H1 (cell line): ENCODE results near the gene ASMTL. TPM values are rescaled to one million over a fixed set of nuclear protein-coding genes. Genes with fewer than 3 reads are reported as not detected.
"Not testable (repeated sequence)": the region's sequence is repeated elsewhere in the genome, so short reads cannot be mapped to it uniquely, and the experiment has no call there.

Experiments
- CTCF ChIA-PET: fragments of 300-600 bp; sonication (Branson Sonifier 250); formaldehyde crosslinking; loops from one replicate; lab custom pipeline; 2021; ENCODE audit not compliant: partially characterized antibody; lab: Charles Lee
- POLR2A ChIA-PET: fragments of 300-600 bp; sonication (Branson Sonifier 250); formaldehyde crosslinking; loops from one replicate; lab custom pipeline; 2021; ENCODE audit warnings: inconsistent platforms; ENCODE audit not compliant: partially characterized antibody; lab: Charles Lee
- DNase-seq, 2 experiments: peaks; one replicate each; pipeline versions ENCODE4 v3.0.0 to v3.0.0-alpha.2; 2010 to 2022; ENCODE audit warnings: low spot score in 2 of 2, low read depth in 1 of 2, mixed read lengths in 1 of 2
- FAIRE-seq: peaks from 2 replicates; lab custom pipeline; 2011; peaks lifted over from hg19 to GRCh38; lab: Jason Lieb, UNC
- H2AFZ ChIP-seq: 2 replicates; pipeline ENCODE4 v1.8.1; 2012; ENCODE audit warnings: low read length, inconsistent platforms
- H2AK5ac ChIP-seq: 2 replicates; pipeline ENCODE4 v1.6.1; 2013; ENCODE audit warnings: low read depth, low read length
- H2BK120ac ChIP-seq: replicated peaks from 2 replicates; pipeline ENCODE3; 2013; ENCODE audit warnings: low read depth, low read length, inconsistent platforms
- H2BK12ac ChIP-seq: 2 replicates; pipeline ENCODE4 v1.6.1; 2013; ENCODE audit warnings: low read depth, low read length
- H2BK15ac ChIP-seq: 2 replicates; pipeline ENCODE4 v1.6.1; 2013; ENCODE audit warnings: low read length
- H2BK20ac ChIP-seq: 2 replicates; pipeline ENCODE4 v1.6.1; 2013; ENCODE audit warnings: low read length
- H2BK5ac ChIP-seq: 2 replicates; pipeline ENCODE4 v1.6.1; 2013; ENCODE audit warnings: low read depth, low read length
- H3K14ac ChIP-seq: 2 replicates; pipeline ENCODE4 v1.6.1; 2013; ENCODE audit warnings: inconsistent platforms; ENCODE audit not compliant: insufficient read length
- H3K18ac ChIP-seq: 2 replicates; pipeline ENCODE4 v1.6.1; 2013; ENCODE audit warnings: low read length; ENCODE audit errors: extremely low read depth
- H3K23ac ChIP-seq: 2 replicates; pipeline ENCODE4 v1.6.1; 2013; ENCODE audit warnings: inconsistent platforms; ENCODE audit not compliant: insufficient read length
- H3K23me2 ChIP-seq: 2 replicates; pipeline ENCODE4 v1.6.1; 2013; ENCODE audit warnings: low read depth, low read length
- H3K27ac ChIP-seq: 2 replicates; pipeline ENCODE4 v1.6.1; 2011; ENCODE audit warnings: low read depth, low read length, inconsistent platforms
- H3K27me3 ChIP-seq, 4 experiments: replicated peaks in 1 of 4; 1 replicate in 1 of 4; 2 replicates in 3 of 4; pipeline versions ENCODE4 v1.6.1 to v1.8.1; 2011 to 2013; ENCODE audit warnings: low read length in 3 of 4, mild to moderate bottlenecking in 3 of 4, inconsistent platforms in 2 of 4, mixed read lengths in 2 of 4, moderate library complexity in 1 of 4; ENCODE audit not compliant: control insufficient read depth in 3 of 4, insufficient read depth in 3 of 4; ENCODE audit errors: extremely low read depth in 1 of 4
- H3K36me3 ChIP-seq, 4 experiments: 2 replicates each; pipeline versions ENCODE4 v1.6.1 to v1.8.1; 2011 to 2013; ENCODE audit warnings: mild to moderate bottlenecking in 4 of 4, low read length in 3 of 4, moderate library complexity in 2 of 4, control low read depth in 1 of 4, inconsistent platforms in 1 of 4; ENCODE audit not compliant: insufficient read depth in 4 of 4, control insufficient read depth in 2 of 4
- H3K4ac ChIP-seq: replicated peaks from 2 replicates; pipeline ENCODE3; 2013; ENCODE audit warnings: low read length, low read depth, mixed read lengths, inconsistent platforms; ENCODE audit not compliant: insufficient read length
- H3K4me1 ChIP-seq, 4 experiments: replicated peaks in 1 of 4; 1 replicate in 1 of 4; 2 replicates in 3 of 4; pipeline versions ENCODE4 v1.6.1 to v1.8.1; 2011 to 2013; ENCODE audit warnings: low read length in 3 of 4, inconsistent platforms in 2 of 4, mixed read lengths in 1 of 4; ENCODE audit not compliant: insufficient read depth in 4 of 4, control insufficient read depth in 3 of 4
- H3K4me2 ChIP-seq, 2 experiments: 2 replicates each; pipeline versions ENCODE4 v1.6.1 to v1.8.1; 2011 to 2013; ENCODE audit warnings: low read depth in 2 of 2, low read length in 2 of 2, control low read depth in 1 of 2, inconsistent platforms in 1 of 2, mild to moderate bottlenecking in 1 of 2; ENCODE audit not compliant: insufficient read depth in 1 of 2
- H3K4me3 ChIP-seq, 4 experiments: fragments of 200-600, 300-600 bp in 1 of 4; sonication (generic), shearing (Covaris generic), sonication (Bioruptor Twin) in 1 of 4; 2 replicates each; pipeline versions ENCODE4 v1.5.1 to v1.8.1; 2011 to 2016; ENCODE audit warnings: low read length in 4 of 4, low read depth in 3 of 4, control low read depth in 2 of 4, inconsistent platforms in 2 of 4, mild to moderate bottlenecking in 2 of 4, mixed read lengths in 1 of 4, moderate library complexity in 1 of 4; ENCODE audit not compliant: insufficient read depth in 2 of 4; ENCODE audit errors: extremely low read depth in 1 of 4
- H3K56ac ChIP-seq: replicated peaks from 2 replicates; pipeline ENCODE3; 2013; ENCODE audit warnings: low read depth, mild to moderate bottlenecking, mixed read lengths, low read length, inconsistent platforms; ENCODE audit not compliant: insufficient read length
- H3K79me1 ChIP-seq: 2 replicates; pipeline ENCODE4 v1.6.1; 2013; ENCODE audit warnings: low read depth, low read length, control low read depth
- H3K79me2 ChIP-seq, 2 experiments: 2 replicates each; pipeline versions ENCODE4 v1.6.1 to v1.8.1; 2012 to 2013; ENCODE audit warnings: low read length in 2 of 2, mild to moderate bottlenecking in 2 of 2, inconsistent platforms in 1 of 2; ENCODE audit not compliant: insufficient read depth in 2 of 2, control insufficient read depth in 1 of 2
- H3K9ac ChIP-seq, 4 experiments: replicated peaks in 1 of 4; 1 replicate in 1 of 4; 2 replicates in 3 of 4; pipeline versions ENCODE4 v1.6.1 to v1.8.1; 2011 to 2013; ENCODE audit warnings: low read depth in 3 of 4, low read length in 3 of 4, control low read depth in 2 of 4, mild to moderate bottlenecking in 2 of 4, moderate library complexity in 2 of 4, inconsistent platforms in 1 of 4; ENCODE audit errors: extremely low read depth in 1 of 4
- H3K9me3 ChIP-seq, 2 experiments: 2 replicates each; pipeline versions ENCODE4 v1.6.1 to v1.8.1; 2012 to 2013; ENCODE audit warnings: mild to moderate bottlenecking in 2 of 2, moderate library complexity in 2 of 2, control low read depth in 1 of 2, inconsistent platforms in 1 of 2, low read depth in 1 of 2, low read length in 1 of 2, mixed read lengths in 1 of 2; ENCODE audit not compliant: insufficient read depth in 2 of 2
- H4K20me1 ChIP-seq, 2 experiments: replicated peaks in 1 of 2; 2 replicates each; pipeline versions ENCODE3 to v1.8.1; 2011 to 2013; ENCODE audit warnings: inconsistent platforms in 2 of 2, low read length in 2 of 2, mild to moderate bottlenecking in 1 of 2; ENCODE audit not compliant: insufficient read depth in 2 of 2, control insufficient read depth in 1 of 2
- H4K5ac ChIP-seq: 2 replicates; pipeline ENCODE4 v1.6.1; 2013; ENCODE audit warnings: low read length, low read depth, mixed read lengths, inconsistent platforms; ENCODE audit not compliant: insufficient read length
- H4K8ac ChIP-seq: 2 replicates; pipeline ENCODE4 v1.8.0; 2013; ENCODE audit warnings: mild to moderate bottlenecking, moderate library complexity, low read length, inconsistent platforms; ENCODE audit not compliant: insufficient read depth; ENCODE audit errors: extremely low read depth
- H4K91ac ChIP-seq: replicated peaks from 2 replicates; pipeline ENCODE3; 2013; ENCODE audit warnings: low read length, mixed read lengths, inconsistent platforms; ENCODE audit not compliant: insufficient read length
- POLR2AphosphoS5 ChIP-seq: IDR thresholded peaks from 2 replicates; pipeline ENCODE4 v1.6.1; 2011; ENCODE audit warnings: low read depth, low read length
- YY1 ChIP-seq: IDR thresholded peaks from 2 replicates; pipeline ENCODE4 v1.6.1; 2011; ENCODE audit warnings: low read depth, mild to moderate bottlenecking, low read length
- WGBS, 2 experiments: shearing (Covaris generic) in 1 of 2; methylation state at CpG; one replicate each; pipeline versions ENCODE4 v1.1.6 to v1.1.7; 2013 to 2015; ENCODE audit warnings: low lambda C conversion rate in 2 of 2, mixed read lengths in 2 of 2, inconsistent platforms in 1 of 2, low coverage in 1 of 2, missing lambda C conversion rate in 1 of 2; ENCODE audit not compliant: insufficient replicate concordance in 2 of 2, insufficient coverage in 1 of 2, insufficient read length in 1 of 2; ENCODE audit errors: extremely low coverage in 1 of 2, missing lambda C conversion rate in 1 of 2; 5-methylcytosine and 5-hydroxymethylcytosine counted together
- polyA plus RNA-seq, 7 experiments: library from polyadenylated mRNA; depleted of rRNA in 3 of 7; stranded (reverse) in 5 of 7; unstranded in 2 of 7; fragments of >200 nt in 5 of 7; fragments of 200-250 nt in 2 of 7; gene quantifications; 1 replicate in 5 of 7; 2 replicates in 1 of 7; 4 replicates in 1 of 7; pipeline versions ENCODE4 v1.2.1 to v1.2.3, GENCODE V29; 2011 to 2013; ENCODE audit warnings: missing spikeins in 2 of 7, mixed read lengths in 2 of 7
- total RNA-seq: library from RNA; stranded (reverse); fragmentation: NEBNext Ultra II Directional; extraction: Animal tissue kit (Norgen Biotek cat#: 25700); gene quantifications from 2 replicates; pipeline ENCODE4 v1.2.1, GENCODE V29; 2021

ASMTL gene
- total and polyA plus RNA-seq, 2 of the 8 experiments (the other 6 are each of a cell fraction or from before 2014, with no cell fraction given): 75.6 to 81.4 TPM

GRCh38 chrX:1448573-1449001 is 4.1 kb downstream of the ASMTL start:
- H3K14ac ChIP-seq, H2BK15ac ChIP-seq, H4K5ac ChIP-seq, H4K20me1 ChIP-seq, POLR2A ChIA-PET, H3K4me1 ChIP-seq, H2BK5ac ChIP-seq, H3K56ac ChIP-seq, H2BK12ac ChIP-seq, H2BK120ac ChIP-seq, H4K91ac ChIP-seq, H2AK5ac ChIP-seq, H3K9ac ChIP-seq, H3K4me3 ChIP-seq, H2BK20ac ChIP-seq, FAIRE-seq, H4K8ac ChIP-seq, DNase-seq, H3K23ac ChIP-seq, H3K4ac ChIP-seq, H2AFZ ChIP-seq, H3K27ac ChIP-seq, H3K27me3 ChIP-seq, H3K18ac ChIP-seq, H3K4me2 ChIP-seq, CTCF ChIA-PET: not testable (repeated sequence)
- 94% methylated on average over 5 of the region's 5 CpGs; no CpG with 5 or more reads in 1 of the 2 experiments for WGBS, 2 experiments
- peaks cover 13% of the 10 kb centered on the region; the same call in 1 of the 2 replicates for H3K23me2 ChIP-seq
- H3K79me2 ChIP-seq: peaks cover 58 to 87% of the 10 kb centered on the region in 2 experiments
- peaks cover 4 to 31% (median 12%) of the 10 kb centered on the region in 4 experiments; a peak in 6 of 8 replicates for H3K36me3 ChIP-seq
- peaks cover 4 to 26% of the 10 kb centered on the region in 2 experiments; a peak in 3 of 4 replicates for H3K9me3 ChIP-seq
- peaks cover 32% of the 10 kb centered on the region for H3K79me1 ChIP-seq
- TF ChIP-seq YY1: peak; percentile 76; the same call in 1 of the 2 replicates
- peak; percentile 33; the same call in 1 of the 2 replicates for TF ChIP-seq POLR2AphosphoS5
